HG03575 (cell line): Measurements from ENCODE around the gene HIPK2.

Experiments used
- ATAC-seq: cut with Tn5 transposase; IDR thresholded peaks from one replicate; pipeline ENCODE4 v1.9.1; 2021; ENCODE audit not compliant: unreplicated experiment, insufficient number of reproducible peaks, low FRiP score; ENCODE audit errors: extremely low read depth

Gene HIPK2

DNA sequence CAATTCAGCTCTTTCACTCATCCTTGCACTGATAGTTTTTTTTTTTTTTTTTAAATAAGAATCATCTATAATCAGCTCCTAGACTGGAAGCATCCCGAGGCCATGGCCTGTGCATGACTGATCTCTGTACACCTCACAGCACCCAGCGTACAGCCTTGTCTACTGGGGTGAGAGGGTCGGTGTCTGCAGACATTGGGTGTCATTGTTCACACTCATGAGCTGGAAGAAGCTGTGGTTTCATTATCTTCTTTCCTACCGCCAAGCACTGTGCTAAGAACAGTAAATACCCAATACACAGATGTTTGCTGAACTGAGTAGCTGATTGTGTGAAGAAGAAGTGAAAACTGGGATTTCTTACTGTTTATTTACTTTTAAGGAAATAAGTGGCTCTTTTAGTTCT is 130.7 kb downstream of the HIPK2 start:
- no peak for ATAC-seq

DNA sequence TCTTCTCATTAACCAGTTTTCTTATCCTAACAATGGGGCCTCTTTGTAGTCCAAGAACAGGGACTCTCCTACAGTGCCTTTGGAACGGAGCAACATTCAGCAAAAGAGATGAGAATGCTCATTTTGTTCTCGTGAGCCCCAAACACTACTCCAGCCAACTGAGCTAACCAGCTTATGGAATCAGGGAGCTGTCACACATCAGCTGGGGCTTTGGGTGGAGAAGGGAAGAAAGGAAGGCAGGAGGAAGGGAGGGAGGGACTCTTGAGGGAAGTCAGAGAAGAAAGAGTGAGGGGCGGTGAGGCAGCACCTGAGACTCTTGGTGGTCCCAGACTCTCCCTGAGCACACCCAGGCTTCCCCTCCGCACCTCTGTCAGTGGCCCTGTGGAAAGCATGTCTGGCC is 131.2 kb downstream of the HIPK2 start:
- ATAC-seq, result no peak

GRCh38 chr7:139645572-139646523 is 131.9 kb downstream of the HIPK2 start:
- no peak for ATAC-seq

- ATAC-seq, result no peak
Measured at GRCh38 chr7:139643951-139644585, 133.7 kb downstream of the HIPK2 start.

GRCh38 chr7:139642283-139642682 is 135.5 kb downstream of the HIPK2 start:
- no peak for ATAC-seq

DNA sequence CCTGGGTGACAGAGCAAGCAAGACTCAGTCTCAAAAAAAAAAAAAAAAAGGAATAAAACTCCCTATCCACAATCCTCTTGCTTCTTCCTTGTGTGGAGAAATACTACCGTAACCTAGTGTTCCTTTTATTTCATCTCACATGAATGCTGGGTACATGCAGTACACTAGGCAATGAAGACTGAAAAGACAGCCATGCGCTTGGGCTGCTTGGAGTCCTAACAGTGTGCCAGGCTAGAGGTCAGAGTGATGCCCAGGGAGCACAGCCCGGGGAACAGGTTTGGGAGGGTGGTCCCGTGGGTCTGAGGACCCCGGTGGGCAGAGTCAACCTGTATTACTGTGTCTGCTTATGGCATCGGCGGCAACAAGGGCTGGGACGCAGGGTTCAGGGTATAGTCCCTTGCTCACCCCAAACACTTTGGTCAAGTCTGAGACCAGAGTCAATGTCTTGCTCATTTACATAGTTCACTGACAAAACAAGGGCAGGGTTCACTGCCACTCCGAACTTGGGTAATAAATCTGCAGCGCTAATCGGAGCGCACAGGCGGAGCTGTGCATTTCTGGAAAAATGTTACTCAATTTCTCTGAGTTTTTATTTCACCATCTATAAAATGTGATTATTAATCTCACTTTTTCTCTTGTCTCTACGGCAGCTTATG is 136.3 kb downstream of the HIPK2 start:
- no peak for ATAC-seq

GRCh38 chr7:139640681-139641080 is 137.1 kb downstream of the HIPK2 start:
- ATAC-seq, result no peak

DNA sequence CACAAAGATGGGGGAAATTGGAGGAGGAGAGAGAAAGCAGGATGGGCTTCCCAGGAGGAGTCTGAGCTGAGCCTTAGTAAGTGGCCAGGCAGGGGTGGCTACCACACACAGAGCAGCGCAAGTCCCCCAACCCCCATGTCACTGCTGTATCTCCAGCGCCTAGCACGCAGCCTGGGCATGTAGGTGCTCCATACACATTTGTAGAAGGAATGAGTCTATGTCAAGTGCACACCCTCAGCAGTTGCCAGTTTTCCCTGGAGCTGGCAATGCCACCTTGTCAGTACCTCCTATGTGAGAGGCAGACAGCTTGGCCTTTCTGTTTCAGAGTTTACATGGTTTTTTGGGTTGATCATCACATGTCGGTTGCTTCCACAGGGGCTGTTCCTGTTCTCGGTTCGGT is 138.2 kb downstream of the HIPK2 start:
- no peak for ATAC-seq

- no peak for ATAC-seq
Measured at GRCh38 chr7:139635526-139636302, 142.1 kb downstream of the HIPK2 start.

DNA sequence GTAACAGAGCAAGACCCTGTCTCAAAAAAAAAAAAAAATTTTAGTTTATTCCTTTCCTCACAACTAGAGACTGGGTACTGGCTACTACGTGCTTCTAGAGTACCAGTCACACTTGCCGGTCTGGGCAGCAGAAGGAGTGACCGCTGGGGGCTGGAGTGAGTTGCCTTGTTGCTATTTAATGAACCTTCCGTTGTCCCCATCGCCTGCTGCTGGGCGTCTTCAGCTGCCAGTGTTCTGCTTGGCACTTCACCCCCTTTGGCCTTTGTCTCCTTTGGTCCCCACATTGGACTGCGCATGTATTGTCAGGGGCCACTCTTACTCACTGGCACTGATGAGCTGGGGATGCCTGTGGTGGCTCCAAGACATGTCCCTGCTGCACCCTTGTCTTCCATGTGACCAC is 143.7 kb downstream of the HIPK2 start:
- ATAC-seq, result no peak

- ATAC-seq, result no peak
Measured at GRCh38 chr7:139631520-139632031, 146.2 kb downstream of the HIPK2 start.

- ATAC-seq, result no peak
Measured at GRCh38 chr7:139630643-139631519, 146.9 kb downstream of the HIPK2 start.

DNA sequence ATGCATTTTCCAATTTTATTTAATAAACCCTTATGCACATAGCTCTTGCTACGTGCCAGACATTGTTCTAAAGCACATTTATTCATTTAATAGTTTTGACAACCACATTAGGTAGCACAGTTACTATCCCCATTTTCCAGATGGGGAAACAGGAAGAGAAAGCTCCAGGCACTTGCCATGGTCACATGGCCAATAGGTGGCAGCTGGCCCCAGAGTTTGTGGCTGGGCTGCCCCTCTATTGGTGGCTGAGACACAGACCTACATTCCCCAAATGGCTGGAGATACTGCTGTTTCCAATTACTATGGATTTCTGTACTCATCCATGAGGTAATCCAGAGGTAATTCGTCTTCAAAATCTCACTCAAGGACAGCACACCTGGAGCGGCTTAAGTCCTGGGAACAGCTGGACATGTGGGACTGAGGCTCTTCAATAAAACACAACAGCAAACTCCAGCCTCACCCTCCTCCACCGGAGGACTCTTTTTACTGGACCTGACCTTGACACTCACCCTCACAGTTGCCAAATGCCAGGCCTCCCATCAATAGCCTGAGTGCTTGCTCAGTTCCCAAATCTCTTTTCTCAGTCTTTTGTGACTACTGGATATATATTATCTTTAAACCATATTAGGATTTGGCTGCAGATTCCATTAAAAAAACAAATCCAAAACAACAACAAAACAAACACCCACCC is 148.3 kb downstream of the HIPK2 start:
- no peak for ATAC-seq

- ATAC-seq, result no peak
Measured at GRCh38 chr7:139627831-139628230, 150.0 kb downstream of the HIPK2 start.

DNA sequence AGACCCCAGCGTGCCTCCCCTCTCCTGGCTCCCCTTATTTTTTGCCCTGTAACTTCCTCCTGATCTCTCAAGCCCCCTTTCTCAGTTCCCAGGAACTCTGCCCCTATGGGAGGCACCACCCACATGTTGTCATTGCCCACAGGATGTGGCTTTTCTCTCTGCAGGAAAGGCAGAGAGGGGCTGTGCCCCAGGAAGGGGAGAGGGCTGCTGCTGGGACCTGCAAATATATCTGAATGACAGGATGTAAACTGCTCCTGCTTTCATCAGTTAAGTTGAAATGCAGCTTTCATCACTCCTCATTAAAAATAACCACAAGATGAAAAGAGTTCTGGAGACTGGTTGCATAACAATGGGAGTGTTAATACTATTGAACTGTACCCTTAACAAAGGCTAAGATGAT is 151.0 kb downstream of the HIPK2 start:
- ATAC-seq, result no peak

- ATAC-seq, result no peak
Measured at GRCh38 chr7:139623518-139623917, 154.3 kb downstream of the HIPK2 start.

DNA sequence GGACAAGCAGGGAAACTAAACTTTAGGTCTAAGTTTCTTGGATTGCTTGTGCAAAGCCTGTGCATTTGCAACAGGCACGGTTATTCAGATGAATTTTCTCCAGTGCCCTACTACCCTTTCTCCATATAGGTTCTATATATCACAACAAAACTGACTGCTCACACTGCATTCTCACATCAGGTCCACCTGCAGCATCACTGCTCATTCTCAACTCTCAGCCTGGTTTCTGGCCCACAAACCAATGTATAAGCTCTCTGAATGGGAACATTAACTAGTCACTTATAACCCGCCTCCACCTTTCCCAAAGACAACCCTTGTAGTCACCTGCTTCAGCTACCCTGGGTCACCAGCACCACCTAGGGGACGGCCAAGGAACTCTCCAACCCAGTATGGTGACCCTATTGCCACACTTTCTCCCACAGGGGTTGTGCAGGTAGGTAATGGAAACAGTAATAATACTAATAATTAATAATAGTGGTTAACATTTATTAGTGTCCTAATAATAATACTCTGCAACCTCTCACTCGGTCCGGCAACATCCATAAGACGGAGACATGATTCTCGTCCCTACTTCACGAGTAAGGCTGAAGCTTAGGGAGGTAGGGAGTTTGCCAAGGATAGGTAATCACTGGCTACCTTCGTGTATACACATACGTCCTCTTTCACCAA is 157.0 kb downstream of the HIPK2 start:
- no peak for ATAC-seq
